HCT116 (cell line): Measurements from ENCODE around the gene CLTC.

Experiments used
- ATF3 ChIP-seq: IDR thresholded peaks from 2 replicates; pipeline ENCODE4 v1.6.1; 2012
- CBX3 ChIP-seq: IDR thresholded peaks from 2 replicates; pipeline ENCODE4 v1.6.1; 2012; ENCODE audit warnings: low read depth
- CEBPB ChIP-seq: IDR thresholded peaks from 2 replicates; pipeline ENCODE4 v1.6.1; 2012; ENCODE audit warnings: low read depth
- CTCF ChIP-seq, 3 experiments: fragments of 200-600 bp in 1 of 3; sonication (generic) in 1 of 3; IDR thresholded peaks in 2 of 3; conservative IDR thresholded peaks in 1 of 3; 2 replicates each; pipeline ENCODE4 v1.5.1; 2012 to 2017; ENCODE audit warnings: low read depth in 2 of 3, low read length in 2 of 3, antibody characterized with exemption in 1 of 3, borderline replicate concordance in 1 of 3, control low read depth in 1 of 3, mild to moderate bottlenecking in 1 of 3, mixed read lengths in 1 of 3, mixed run types in 1 of 3, moderate library complexity in 1 of 3; ENCODE audit not compliant: insufficient read depth in 1 of 3
- EZH2phosphoT487 ChIP-seq: fragments of 200-600 bp; IDR thresholded peaks from 2 replicates; pipeline ENCODE4 v1.6.1; 2018; ENCODE audit warnings: antibody characterized with exemption, borderline replicate concordance
- POLR2A ChIP-seq: IDR thresholded peaks from 2 replicates; pipeline ENCODE4 v1.7.0; 2011; ENCODE audit warnings: borderline replicate concordance; ENCODE audit not compliant: insufficient read depth, insufficient read length; ENCODE audit errors: extremely low read depth
- POLR2AphosphoS5 ChIP-seq: IDR thresholded peaks from 2 replicates; pipeline ENCODE4 v1.6.1; 2011; ENCODE audit warnings: mild to moderate bottlenecking, low read depth, low read length, moderate library complexity
- RAD21 ChIP-seq: IDR thresholded peaks from 2 replicates; pipeline ENCODE4 v1.6.1; 2012; ENCODE audit warnings: low read depth, mild to moderate bottlenecking
- TCF7L2 ChIP-seq: IDR thresholded peaks from 2 replicates; pipeline ENCODE4 v1.7.0; 2011; ENCODE audit warnings: borderline replicate concordance, inconsistent platforms; ENCODE audit not compliant: insufficient read depth, insufficient read length; ENCODE audit errors: extremely low read depth

GRCh38 chr17:59633658-59634359, 14.1 kb downstream of the CLTC start:
- TF ChIP-seq POLR2AphosphoS5 (no peak), ATF3 (no peak), TCF7L2 (no peak), RAD21 (no peak), CTCF (IDR thresholded peaks at IDR 0.05 in 2 of 3, conservative IDR thresholded peaks at IDR 0.05 in 1 of 3; ENCODE audit: borderline replicate concordance in 1 of 3, insufficient read depth in 1 of 3, low read depth in 2 of 3, low read length in 2 of 3) (no peak), POLR2A (no peak), EZH2phosphoT487 (no peak), CEBPB (no peak), CBX3 (no peak)
